GM18498 (cell line): Measurements from ENCODE around the gene CDIPT.
A peak's percentile ranks its signal among the peaks of the same experiment; 100 is the strongest.
"Not testable (repeated sequence)": the region's sequence is repeated elsewhere in the genome, so short reads cannot be mapped to it uniquely, and the experiment has no call there.

Source experiments
- ATAC-seq: cut with Tn5 transposase; IDR thresholded peaks from one replicate; pipeline ENCODE4 v1.9.1; 2021; ENCODE audit warnings: mild to moderate bottlenecking, moderate library complexity; ENCODE audit not compliant: unreplicated experiment

CDIPT gene, protein sequence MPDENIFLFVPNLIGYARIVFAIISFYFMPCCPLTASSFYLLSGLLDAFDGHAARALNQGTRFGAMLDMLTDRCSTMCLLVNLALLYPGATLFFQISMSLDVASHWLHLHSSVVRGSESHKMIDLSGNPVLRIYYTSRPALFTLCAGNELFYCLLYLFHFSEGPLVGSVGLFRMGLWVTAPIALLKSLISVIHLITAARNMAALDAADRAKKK

DNA sequence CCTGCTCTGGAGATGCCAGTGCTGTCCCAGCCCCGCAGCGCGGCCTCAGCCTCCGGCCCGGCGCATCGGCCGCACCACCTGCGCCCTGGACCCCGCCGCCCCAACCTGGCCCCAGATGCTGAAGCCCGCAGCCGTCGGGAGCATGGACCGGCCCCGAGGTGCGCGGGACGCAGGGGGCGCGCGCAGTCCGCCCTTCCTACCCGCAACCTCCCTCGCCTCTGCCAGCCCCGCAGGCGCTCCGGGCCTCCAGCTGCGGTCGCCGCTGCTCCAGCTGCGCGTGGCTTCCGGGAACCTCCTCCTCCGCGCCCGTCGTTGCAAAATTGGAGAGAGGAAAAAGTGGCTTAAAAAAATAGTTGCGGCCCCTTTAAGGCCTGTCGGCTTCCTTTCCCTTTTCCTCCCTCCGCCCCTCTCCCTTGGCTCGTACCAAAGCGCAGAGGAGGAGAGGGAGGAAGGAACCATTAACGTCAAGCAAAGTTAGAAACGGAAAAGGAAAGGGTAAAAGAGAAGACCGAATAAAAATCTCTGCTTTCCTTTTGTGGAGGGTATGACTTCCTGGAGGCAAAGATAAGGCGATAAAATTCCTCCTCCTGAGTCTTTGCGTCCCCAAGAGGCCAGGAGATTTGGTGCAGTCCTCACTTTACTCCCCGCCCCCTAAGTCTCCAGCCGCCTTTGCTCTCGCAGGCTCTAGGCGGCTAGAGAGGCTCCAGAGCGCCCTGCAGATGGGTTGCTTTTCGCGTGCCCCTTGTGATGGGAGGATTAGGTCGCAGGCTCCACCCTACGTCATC lies at the start of gene CDIPT:
CDIPT (minus strand) TSS at position 343 of the 785 bp plus-strand sequence. CDS start 369 bp downstream, outside the sequence.
- peak; percentile 95 for ATAC-seq

DNA sequence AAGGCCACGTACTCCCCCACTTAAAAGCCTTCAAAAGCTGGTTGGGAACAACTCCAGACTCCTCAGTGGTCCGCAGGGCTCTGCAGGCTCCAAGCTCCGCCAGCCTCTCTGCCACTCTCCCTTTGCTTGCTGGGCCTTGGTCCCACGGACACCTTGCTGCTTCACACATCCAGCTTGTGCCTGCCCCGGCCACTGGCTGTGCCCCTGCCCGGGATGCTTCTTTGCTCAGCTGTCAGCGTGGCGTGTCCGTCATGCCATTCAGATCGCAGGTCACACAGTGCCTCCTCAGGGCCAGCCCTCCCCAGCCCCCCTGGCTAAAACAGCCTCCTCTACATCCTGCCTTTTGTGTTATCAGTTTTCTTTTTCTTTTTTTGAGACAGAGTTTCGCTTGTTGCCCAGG lies 49.1 kb upstream of the CDIPT start:
- no peak for ATAC-seq

DNA sequence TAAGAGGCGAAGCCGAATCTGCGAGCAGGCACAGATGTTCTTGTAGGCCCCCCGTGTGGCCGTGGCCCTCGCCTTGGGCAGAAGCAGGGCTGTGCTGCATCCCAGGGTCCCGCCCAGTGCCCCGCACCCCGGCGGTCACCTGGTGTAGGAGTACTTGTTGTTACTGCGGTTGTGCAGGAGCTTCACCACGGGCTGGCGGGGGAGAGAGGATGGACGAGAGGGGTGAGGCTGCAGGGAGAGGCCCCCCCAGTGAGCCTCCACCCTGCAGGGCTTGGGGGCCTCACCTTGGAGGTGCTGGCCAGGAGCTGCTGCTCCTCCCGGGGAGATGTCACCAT lies 48.6 kb upstream of the CDIPT start:
- no peak for ATAC-seq

DNA sequence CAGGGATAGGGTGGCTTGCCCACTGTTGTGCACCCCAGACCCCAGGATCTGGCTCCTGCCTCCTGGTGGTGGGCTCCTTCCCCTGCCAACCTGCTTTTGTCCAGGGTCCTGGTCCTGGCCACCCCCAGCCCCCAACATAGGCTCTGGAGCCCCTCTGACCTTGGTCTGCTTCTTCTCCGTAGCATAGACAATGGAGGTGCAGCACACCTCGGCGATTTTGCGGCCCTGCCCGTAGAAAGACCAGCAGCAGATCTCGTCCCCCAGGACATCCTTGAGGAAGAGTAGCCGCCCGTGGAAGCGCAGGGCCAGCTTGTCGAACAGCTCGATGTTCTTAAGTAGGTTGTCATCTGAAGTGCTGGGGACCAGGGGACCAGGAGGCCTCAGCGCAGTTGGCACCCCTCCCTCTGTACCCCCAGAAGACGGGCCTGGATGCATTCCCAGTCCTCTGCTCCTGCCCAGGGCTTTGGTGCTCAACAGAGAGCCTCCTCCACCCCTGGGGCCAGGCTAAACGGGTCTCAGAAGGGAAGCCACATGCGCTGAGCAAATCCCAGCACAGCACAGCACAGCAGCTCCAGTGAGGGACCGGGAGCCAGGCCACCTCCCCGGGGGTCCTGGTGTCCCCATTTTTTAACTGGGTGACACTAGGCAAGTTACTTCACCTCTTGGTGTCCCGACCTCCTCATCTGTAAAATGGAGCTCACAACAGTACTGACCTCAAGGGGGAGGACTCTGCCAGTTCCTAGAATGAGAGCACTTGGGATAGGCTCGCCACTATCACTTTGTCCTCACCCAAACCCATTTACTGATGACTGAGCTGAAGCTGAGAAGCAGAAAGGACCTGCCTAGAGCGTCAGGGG lies 48.0 kb upstream of the CDIPT start:
- no peak for ATAC-seq

DNA sequence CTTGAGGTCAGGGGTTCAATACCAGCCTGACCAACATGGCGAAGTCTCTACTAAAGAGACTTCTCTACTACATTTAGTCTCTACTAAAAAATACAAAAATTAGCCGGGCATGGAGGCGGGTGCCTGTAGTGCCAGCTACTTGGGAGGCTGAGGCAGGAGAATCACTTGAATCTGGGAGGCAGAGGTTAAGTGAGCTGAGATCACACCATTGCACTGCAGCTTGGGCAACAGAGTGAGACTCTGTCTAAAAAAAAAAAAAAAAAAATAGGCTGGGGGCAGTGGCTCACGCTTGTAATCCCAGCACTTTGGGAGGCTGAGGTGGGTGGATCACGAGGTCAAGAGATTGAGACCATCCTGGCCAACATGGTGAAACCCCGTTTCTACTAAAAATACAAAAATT lies 46.8 kb upstream of the CDIPT start:
- ATAC-seq: not testable (repeated sequence)

DNA sequence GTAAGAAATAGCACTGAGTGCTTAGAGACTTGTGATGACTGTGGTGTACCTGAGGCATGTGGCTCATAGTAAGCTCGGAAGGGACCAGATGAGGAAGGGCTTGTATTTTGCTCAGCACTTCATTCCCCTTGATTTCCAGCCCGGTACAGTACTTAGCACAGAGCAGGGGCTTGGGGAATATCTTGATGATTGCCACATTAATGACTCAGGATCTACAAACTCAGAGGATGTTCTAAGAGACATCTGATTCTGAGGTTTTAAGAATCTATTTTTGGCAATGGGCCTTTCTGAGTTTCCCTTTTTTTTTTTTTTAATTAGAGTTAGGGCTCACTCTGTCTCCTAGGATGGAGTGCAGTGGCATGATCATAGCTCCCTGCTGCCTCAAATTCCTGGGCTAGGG lies 46.4 kb upstream of the CDIPT start:
- no peak for ATAC-seq

DNA sequence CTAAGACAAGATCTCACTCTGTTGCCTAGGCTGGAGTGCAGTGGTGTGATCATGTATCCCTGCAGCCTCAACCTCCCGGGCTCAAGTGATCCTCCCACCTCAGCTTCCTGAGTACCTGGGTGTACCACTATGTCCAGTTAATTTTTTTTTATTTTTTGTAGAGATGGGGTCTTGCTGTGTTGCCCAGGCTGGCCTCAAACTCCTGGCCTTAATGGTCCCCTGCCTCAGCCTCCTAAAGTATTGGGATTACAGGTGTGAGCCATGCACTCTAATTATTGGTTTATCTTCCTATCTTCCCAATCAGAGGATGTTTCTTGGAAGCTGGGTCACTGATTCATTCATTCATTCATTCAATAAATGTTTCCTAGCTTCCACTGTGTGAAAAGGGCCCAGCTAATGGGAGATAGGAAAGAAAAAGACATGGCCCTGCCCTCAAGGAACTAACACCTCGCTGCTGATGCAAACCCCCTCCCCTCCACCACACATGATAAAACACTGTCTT lies 45.7 kb upstream of the CDIPT start:
- no peak for ATAC-seq

DNA sequence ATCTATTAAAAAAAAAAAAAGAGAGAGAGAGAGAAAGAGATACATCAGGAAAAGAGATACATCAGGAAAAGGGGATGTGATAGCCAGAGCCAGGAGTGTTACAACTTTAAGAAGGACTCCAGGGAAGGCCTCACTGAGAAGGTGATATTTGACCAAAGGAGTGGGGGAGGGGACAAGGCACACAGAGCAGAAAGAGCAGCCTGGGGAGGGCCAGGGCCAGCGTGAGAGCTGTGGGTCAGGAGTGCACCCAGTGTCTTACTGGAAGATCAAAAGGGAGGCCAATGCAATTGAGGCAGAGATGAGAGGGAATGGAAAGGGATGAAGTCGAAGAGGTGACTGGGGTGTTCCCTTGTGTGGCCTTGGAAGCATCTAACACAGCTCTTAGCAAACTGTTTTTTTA lies 44.9 kb upstream of the CDIPT start:
- ATAC-seq: no peak

DNA sequence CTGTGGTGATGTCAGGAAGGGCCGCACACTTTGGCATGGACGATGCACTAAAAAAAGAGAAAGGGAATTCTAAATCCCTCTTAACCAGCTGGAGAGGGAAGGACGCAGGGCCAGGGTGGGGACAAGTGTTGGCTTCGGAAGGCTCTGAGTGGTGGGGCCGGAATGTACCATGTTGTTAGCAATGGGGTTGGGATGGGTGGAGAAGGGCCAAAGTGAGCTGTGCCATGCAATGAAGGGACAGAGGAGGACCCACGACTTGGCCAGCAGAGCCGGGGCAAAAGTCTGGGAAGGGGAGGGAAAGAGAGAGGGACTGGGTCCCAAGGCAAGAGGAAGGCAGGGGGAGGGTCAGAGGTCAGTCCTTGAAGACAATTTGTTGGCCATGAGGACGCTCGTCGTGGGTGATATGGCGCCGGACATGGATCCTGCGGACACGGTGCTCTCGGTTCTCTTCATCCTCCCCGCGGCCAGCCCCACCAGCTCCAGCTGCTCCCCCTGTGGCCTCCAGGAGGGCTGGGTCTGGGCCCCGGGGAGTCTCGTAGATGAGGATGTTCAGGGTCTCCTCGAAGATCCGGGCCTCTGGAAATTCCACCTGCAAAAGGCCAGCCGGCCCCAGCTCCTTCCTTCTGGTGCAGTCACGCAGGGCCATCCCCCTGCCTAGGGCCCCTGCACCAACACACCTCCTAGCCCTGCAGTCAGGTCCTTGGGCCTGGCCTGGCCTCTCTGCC lies 43.7 kb upstream of the CDIPT start:
- no peak for ATAC-seq

DNA sequence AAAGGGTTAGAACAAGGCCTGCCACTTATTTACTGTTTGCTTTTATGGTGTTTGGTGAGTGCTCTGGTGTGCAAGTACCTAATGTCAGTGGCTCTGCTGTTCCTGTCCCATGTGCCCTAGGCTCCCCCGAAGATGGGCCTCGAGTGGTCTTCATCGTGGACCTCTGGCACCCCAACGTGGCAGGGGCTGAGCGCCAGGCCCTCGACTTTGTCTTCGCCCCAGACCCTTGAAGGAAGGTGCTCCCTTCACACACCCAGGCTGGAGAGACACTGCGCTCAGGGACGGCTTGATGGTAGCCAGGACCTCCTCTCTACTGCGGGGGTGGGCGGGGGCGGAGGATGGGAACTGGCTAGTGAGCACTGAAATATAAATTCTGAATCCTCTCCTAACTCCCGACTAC lies 42.6 kb upstream of the CDIPT start:
- ATAC-seq: no peak

DNA sequence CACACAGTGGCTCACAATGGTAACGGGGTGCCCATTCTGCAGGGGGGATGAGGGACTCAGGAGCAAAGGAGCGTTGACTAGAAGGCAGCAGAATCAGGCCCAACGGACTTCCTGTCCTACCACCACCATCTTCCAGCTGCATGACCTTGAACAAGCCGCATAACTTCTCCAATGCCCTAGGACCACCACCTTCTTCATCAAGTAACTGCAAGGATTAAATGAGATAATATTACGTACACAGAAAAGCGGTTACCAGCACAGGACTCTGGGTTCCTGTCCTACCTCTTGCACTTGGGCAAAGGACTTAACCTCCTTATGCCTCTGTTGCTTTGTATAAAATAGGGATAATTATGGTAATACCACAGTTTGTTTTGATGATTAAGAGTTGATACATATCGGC lies 41.9 kb upstream of the CDIPT start:
- ATAC-seq: no peak

DNA sequence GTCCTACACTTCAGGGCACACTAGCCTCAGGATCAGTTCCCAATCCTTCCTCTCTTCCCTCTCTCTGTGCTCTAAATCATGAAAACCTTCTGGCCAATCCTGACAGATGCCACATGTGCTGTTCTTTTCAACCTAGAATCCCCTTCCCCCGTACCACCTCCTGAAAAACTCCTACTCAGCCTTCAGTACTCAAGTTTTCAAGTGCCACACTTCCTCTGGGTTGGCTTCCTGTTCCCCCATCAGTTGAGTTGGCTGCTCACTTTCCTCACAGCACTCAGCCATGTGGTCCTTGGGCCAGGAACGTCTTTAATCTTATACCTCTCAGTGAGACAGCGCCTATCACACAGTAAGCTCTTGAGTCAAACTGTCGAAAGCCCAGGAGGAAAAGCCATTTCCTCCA lies 40.6 kb upstream of the CDIPT start:
- no peak for ATAC-seq

DNA sequence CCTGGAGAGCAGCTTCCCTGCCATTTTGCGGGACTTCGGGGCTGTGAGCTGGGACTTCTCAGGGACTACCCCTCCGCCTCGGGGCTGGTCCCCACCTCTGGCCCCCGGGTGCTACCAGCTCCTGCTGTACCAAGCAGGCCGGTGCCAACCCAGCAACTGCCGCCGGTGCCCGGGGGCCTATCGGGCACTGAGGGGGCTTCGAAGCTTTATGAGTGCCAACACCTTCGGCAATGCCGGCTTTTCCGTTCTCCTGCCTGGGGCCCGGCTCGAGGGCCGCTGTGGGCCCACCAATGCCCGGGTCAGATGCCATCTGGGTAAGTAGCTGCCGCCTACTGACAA lies 38.5 kb upstream of the CDIPT start:
- ATAC-seq: no peak

DNA sequence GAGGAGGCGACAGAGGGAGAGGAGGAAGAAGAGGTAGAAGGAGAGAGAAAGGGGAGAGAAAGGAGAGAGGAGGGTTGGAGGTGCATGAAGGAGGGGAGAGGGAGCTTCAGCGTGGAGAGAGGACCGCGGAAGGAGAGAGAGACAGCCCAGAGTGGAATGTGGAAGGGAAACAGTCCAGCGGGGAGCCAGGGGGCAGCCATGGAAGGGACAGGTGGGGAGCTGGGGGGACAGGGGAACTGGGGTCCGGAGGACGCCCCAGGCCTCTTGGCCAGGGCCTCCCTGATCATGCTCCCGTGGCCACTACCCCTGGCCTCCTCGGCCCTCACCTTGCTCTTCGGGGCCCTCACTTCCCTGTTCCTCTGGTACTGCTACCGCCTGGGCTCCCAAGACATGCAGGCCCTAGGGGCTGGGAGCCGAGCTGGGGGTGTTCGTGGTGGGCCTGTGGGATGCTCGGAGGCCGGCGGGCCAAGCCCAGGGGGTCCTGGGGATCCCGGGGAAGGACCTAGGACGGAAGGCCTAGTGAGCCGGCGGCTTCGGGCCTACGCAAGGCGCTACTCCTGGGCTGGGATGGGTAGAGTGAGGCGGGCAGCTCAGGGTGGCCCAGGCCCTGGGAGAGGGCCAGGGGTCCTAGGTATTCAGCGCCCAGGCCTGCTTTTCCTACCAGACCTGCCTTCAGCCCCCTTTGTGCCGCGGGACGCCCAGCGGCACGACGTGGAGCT lies 38.0 kb upstream of the CDIPT start:
- no peak for ATAC-seq

DNA sequence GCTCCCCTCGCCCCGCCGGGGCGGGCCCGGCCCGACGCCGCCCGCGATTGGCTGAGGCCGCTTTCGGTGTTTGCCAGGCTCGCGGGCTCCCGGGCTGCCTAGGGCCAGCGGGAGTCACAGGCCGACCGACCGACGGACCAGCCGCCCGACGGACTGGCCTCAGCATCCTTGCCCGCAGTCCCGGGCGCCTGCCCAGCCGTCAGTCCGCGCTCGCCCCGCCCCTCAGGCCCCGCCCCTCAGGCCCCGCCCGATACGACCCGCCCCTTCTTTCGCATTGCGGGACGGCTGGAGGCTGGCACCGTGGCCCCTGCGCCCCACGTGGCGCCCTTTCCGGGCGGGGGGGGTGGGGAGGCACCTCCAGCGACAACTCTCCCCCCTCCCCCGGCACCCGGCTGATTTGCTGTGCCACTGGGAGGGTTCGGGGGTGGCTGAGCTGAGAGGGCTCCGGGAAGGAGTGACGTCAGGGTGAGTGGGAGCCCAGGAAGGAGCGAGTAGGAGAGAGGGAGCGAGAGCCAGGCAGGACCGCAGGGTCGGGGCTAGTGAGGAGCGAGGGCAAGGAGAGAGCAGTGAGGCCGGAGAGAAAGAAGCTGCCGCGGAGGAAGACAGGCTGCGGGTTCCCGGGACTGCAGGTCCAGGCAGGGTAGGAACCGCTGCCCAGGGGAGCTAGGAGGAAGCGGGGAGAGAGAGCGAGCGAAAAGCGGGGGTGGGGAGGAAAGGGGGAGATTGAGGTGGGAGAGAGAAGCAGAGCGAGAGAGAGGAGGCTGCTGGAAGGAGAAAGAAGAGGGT lies 37.3 kb upstream of the CDIPT start, which contains the start of gene ASPHD1:
ASPHD1 (plus strand) TSS at position 387 of the 786 bp plus-strand sequence. CDS start 484 bp downstream, outside the sequence.
- no peak for ATAC-seq

DNA sequence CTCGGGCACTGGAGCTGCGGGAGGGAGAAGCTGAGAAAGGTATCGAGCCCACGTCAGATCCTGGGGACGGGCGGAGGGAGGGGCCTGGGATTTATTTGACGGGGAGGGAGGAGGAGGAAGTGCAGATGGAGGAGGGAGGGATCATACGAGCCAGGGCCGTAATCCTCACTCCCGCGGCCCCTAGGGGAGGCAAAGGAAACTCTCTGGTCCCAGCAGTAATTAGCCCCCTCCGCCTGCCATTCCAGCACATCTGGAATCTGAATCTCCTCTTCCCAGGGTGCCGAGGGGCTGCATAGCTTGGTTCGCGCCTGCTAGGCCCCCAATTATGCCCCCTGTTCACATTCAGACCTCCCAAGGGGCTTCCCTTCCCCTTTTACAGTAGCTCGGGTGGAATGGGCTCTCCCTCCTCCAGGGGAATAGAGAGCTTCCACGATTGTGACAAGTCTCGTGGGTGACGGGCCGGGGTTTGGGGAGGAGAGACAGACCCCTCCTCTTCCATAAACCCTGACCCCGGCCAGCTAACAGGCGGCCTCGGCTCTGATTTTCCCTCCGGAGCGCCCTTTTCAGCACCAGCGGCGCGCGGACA lies 36.6 kb upstream of the CDIPT start, which contains the start of gene SEZ6L2:
SEZ6L2 (minus strand) TSS at position 35 of the 586 bp plus-strand sequence. CDS start 531 bp downstream, outside the sequence.
- ATAC-seq: no peak

DNA sequence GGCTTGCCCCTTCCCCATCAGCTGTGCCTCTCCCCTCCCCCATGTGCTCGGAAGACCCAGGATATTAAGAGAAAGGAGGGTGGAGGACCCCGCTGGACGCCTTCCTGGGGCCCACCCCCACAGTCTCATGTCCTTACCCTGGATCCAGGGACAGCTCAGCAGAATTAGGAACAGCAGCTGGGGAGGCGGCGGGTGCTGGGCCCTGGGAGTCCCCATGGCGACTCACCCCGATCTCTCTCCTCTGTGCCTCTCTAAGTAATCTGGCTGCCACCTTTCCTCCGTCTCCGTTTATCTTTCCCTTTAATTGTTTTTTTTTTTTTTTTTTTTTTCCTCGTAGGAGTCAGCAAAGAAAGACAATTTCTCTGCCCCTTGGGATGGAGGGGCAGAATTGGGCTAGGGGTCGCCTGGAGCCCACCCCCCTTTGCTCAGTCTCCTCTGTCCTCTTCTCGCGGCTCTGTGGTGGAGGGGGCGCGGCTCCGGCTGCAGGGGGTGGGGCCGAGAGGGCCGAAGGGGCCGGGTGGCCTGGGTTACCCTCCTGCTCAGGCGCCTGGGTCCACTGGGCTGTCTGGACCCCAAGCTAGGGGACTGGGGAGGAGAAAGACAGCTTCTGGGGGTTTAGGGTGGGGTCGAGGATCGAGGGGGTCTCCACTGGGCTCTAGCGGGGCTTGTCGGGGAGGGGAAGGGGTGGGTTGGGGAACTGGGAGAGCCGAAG lies 35.9 kb upstream of the CDIPT start:
- no peak for ATAC-seq

DNA sequence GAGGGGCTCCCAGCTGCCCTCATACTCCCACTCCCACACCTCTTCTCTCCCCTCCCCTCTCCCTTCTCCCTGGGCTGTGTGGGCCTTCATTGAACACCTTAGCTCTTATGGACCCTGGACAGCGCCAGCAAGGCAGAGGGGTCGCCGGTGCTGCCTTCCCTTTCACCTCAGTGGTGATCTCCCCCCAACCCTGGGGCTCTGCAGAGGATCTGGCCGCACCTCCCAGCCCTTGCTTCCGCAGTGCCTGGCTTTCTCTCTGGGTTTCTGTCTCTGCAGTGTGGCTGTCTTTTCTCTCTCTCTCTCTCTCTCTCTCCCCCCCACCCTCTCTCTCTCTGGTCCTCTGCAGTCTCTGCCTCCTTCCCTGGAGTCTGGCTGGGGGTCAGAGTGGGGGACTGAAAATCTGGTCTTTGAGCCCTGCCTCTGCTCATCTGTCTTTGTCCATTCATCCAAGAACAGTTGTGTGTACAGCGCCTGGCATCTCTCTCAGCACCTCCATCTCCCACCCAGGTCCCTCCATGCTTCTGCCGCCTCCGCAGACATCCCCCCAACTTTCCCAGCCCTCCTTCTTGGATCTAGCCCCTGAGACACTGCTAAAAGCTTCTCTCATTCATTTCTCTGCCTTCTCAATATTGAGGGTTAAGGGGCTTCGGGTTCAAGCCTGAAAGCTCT lies 35.2 kb upstream of the CDIPT start:
- ATAC-seq: no peak
